ENCODE results near the gene EPN3.

Gene EPN3
- 0 reads per million in 2 experiments for total RNA-seq

DNA sequence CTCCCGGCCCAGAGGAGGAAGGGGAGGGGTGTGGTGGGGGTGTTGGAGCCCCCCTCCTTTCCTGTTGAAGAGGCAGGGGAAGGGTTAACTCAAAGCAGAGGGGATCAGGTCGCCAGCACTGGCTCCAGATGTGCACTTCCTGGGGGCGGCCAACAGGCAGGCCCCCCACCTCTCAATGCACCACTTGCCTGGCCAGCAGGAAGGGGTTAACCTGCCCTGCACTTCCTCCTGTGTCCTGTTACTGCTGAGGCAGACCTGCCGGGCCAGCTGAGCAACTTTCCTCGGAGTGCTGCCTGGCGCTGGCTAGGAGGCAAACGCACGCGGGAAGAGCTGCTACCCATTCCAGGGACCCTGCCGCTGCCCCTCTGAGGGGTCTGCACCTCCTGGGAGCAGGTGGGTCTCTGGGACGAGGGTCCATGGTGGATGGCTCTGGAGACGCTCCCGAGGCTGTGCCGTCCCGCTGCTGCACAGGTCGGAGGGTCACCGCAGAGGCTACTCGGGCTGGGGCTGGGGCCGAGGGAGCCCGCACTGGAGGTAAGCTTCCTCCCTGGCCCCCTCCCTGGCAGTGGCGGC lies at the start of gene EPN3:
EPN3 (plus strand) TSS at position 284 of the 573 bp plus-strand sequence. CDS start 3,822 bp downstream, outside the sequence.
- DNase-seq (ENCODE audit: low read depth), result no peak

DNA sequence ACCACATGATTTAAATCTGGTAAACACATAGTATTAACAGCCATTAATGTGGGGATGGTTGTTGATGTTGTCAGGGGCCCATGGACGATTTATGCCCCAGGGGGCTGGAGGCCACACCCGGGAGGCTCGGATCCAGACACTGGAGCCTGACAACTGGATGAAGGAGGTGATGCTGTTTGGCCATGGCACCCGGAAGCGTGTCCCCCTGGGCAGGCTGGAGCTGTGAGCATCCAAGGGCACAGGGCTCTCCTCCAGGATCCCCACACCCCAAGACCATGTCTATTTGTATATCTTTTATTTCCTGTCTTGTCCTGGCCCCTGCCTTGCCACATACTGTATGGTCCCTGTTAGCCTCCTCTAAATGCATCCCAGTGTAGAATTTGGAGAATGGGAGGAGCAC lies 49.3 kb upstream of the EPN3 start:
- no peak for DNase-seq (ENCODE audit: low read depth)

GRCh38 chr17:50484386-50485155 lies 48.0 kb upstream of the EPN3 start:
- DNase-seq (ENCODE audit: low read depth), result no peak

- DNase-seq (ENCODE audit: low read depth), result no peak
These were observed 45.1 kb upstream of the EPN3 start for GRCh38 chr17:50487213-50488096.

DNA sequence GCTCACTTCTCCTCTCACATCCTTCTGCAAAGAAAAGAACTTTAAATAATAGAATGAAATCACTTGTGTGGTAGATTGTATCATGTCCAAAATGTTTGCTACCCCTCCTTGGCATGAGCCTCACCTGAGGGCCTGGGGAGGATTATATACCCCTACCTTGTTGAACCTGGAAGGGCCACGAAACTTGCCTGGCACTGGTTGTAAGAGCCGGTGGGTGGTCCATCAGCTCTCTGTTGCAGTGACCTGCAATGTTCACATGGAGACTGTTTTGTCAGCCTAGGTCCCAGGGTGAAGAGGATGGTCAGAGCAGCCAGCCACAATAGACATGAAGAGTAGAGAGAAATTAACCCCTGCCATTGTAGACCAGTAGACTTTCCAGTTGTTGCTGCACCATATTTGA lies 43.7 kb upstream of the EPN3 start:
- DNase-seq (ENCODE audit: low read depth), result no peak

- DNase-seq (ENCODE audit: low read depth), result no peak
These were observed 41.0 kb upstream of the EPN3 start for GRCh38 chr17:50491505-50491904.

GRCh38 chr17:50492214-50492613 lies 40.3 kb upstream of the EPN3 start:
- DNase-seq (ENCODE audit: low read depth), result no peak

DNA sequence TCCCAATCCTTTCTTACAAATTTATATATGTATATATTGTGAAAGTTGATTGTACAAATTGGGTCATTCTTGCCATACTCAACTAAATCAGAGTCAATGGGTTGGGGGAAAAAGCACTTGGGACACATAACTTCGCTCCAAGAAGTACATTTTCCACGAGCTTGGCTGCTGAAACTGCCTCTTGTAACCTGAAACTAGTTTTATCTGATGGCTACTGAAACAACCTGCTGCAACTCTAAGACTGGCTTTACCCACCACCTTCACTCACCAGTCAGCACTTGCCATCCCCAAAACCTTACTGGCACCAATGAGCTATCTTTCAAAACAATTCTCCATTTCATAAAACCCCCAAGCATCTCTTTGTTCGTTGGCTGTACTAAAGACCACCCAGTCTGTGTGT lies 38.8 kb upstream of the EPN3 start:
- no peak for DNase-seq (ENCODE audit: low read depth)

DNA sequence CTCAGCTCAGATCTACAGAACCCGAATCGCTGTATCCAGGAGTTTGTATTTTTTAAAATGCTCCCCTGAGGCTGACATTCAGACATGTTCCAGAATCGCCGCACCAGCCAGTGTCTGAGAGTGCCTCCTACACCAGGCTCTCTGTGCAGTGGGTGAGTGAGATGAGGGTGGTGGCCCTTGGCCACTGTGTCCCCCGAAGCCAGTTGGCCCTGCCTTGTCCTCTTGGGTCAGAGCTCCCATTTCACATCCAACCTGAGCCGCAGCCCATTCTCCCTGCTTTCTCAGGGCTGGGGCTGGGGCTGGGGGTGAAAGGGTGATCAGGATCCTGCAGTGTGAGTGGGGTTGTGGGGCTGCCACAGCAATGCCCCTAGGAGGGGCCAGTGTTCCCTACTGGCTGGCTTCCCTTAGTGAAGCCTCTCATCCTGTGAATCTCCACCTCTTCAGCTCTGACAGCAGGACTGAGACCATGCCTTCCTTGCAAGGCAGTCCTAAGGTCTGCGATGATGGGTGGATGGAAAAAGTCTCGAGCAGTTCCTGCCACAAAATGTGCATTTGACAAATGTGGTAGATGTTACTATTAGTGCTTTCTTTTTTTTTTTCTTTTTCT lies 37.2 kb upstream of the EPN3 start:
- no peak for DNase-seq (ENCODE audit: low read depth)

- DNase-seq (ENCODE audit: low read depth), result no peak
These were observed 36.6 kb upstream of the EPN3 start for GRCh38 chr17:50495918-50496317.

DNA sequence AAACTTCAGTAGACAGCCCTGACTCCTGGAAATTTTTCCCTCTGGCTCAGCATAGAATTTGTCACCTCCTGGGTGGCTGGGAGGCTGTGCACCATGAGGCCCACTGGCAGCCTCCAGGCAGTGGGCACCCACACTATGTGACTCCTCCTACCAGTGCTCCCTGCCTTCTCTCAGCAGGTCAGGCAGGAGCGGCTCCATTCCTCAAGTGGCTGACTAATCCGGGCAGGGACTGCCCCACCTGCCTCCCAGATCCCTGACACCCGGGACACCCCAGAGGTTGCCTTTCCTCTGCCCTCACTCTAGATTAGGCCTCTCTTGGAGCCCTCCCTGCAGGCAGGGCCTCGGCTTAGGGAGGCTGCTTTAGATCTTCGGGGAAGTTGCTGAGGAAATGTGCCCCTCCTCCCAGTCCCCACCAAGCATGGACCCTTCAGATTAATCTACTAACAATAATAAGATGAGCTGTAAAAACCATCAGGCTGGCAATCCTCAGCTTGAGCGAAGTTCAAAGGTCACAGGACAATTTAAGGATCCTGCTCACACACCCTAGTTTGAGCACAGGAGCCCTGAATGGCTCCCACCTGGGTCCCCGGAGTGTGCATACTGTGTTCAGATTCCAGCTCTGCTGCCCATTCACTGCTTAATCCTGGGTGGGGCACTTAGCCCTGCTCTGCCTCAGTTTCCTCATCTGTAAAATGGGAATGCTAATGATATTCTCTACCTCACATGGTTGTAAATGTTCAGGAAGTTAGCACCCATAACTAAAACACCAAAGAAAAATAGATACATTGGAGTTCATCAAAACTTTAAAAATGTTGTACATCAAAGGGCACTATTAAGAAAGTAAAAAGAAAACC lies 34.3 kb upstream of the EPN3 start:
- DNase-seq (ENCODE audit: low read depth), result no peak

GRCh38 chr17:50499270-50499669 lies 33.3 kb upstream of the EPN3 start:
- DNase-seq (ENCODE audit: low read depth), result no peak

DNA sequence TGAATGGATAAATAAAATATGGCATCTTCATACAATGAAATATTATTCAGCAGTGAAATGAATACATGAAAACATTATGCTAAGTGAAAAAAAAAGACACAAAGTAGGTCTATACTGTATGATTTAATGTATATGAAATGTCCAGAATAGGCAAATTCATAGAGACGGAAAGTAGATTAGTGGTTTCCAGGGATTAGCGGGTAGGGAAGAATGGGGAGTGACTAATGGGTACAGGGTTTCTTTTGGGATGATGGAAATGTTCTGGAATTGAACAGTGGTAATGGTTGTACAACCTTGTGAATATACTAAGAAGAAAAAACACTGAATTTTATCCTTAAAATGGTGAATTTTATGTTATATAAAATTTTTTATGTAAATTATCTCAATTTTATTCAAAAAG lies 32.8 kb upstream of the EPN3 start:
- DNase-seq (ENCODE audit: low read depth), result no peak

GRCh38 chr17:50501054-50501453 lies 31.5 kb upstream of the EPN3 start:
- no peak for DNase-seq (ENCODE audit: low read depth)

- no peak for DNase-seq (ENCODE audit: low read depth)
These were observed 30.1 kb upstream of the EPN3 start for GRCh38 chr17:50502301-50502990.

DNA sequence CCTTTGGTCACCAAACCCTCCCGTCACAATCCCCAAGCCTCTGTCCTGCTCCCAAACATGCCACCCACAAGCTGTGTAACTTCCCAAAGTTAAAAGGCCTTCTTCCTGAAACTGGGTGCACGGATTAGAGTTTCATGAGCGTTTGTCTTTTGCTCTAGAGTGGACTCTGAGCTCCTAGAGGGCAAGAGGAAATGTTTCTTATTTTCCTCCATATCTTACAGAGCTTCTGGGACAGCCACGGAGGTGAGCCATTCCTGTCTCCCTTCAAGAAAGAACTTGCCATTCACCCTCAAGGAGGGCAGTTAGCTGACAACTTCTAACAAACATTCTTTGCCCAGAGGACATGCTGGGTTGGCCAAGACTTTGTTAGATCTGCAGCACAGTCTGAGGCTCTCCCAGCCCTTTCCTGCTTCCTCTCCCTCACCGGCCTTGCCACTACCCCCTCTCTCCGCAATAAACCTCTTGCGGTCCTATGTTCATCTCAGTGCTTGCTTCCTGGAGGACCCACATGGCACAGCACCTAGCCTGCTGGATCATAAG lies 26.9 kb upstream of the EPN3 start:
- DNase-seq (ENCODE audit: low read depth), result no peak

DNA sequence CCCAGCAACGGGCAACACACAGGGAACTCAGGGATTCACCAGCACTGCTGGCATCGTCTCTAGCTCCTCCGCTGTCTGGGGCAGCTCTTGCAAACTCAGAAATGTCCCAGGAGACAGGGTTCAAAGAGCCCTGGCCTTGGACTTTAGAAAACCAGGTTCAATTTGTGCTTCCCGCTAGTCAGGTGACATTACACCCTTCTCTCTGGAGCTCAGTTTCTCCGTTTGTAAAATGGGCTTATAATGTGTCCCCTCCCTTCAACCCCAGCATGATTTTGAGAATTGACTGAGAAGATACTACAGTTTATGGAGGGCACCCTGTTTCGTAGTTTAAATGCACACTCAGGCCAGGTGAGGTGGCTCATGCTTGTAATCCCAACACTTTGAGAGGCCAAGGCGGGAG lies 26.2 kb upstream of the EPN3 start:
- no peak for DNase-seq (ENCODE audit: low read depth)

DNA sequence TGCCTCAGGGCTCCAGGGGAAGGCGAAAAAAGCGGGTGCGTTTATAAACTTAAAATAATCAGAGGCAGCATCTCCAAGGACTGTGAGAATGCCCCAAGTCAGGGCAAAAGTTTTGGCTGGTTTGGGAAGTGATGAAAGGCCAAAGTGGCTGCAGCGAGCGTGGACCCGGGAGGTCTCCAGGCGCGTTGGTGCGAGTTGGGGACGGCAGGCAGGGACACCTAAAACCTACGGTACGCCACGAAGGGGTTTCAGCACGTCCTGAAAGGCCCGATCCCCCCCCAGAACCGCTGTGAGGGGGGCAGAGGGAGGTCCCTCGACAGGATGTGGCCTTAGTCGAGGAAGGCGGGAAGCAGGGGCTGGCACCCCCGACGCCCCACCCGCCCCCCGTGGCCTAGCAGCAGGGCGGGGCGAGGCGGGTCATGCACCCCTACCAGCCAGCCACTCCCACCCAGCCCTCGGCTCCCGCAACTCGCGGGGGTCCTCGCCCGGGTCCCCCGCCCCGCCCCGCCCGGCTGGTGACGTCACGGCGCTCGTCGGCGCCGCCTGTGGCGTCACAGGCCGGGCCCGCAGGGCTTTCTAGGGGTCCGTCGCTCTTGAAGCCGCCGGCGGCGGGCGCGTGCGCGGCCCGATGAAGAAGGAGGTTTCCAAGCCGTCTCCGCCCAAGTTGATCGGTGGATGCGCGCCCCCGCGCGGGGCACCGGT lies 24.5 kb upstream of the EPN3 start, which contains the start of gene MYCBPAP:
MYCBPAP (plus strand) TSS at position 569 of the 702 bp plus-strand sequence. CDS start 236 bp downstream, outside the sequence.
- peak; percentile 70 for DNase-seq (ENCODE audit: low read depth)

DNA sequence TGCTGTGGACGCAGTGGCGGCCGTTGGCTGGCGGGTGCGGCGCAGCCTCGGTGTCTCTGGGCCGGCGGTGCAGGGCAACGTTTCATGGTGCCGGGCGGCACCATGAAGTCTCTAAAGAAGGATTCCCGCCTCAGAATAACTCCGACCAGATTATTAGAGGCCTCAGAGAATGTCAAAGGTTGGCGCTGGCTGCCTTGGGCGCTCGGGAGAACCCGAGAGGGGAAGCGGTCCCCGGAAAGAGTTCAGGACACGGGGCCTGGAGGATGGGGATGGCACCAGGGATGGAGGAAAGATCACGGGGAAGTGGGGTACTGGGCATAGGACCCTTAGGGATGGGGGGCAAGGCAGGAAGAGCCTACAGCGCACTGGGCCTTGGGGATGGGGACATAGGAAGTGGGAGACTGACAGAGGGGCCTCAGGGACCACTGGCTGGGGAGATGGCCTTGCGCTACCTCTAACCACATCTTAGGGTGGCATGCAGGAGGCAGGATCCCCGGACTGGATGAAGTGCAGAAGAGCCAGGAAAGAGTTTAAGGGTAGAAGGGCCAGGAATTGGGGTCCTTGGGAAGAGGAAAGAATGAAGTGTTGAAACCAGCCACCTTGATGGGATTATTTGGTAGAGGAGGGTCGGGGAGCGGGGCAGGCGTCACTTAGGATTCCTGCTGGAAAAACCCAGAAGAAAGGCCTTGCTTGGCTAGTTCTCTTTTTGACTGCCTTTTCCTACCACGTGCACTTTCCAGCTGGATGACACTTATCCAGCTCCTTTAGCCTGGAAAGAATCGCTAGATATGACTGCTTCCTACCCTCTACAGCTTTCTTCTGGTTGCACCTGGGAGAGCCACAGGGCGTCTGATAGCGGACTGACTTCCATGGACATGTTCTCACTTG lies 23.7 kb upstream of the EPN3 start:
- DNase-seq (ENCODE audit: low read depth), result no peak
